Suprapubic skin (tissue), 4 donors: ENCODE results near the gene SF3A2.

Experiments used
- EP300 ChIP-seq: sonication (generic); formaldehyde crosslinking; IDR thresholded peaks from one replicate; pipeline ENCODE4 v1.6.1; 2017; ENCODE audit warnings: antibody characterized with exemption
- POLR2A ChIP-seq, 2 donors: fragments of 450-650 bp; IDR thresholded peaks; one replicate each; pipeline ENCODE4 v1.6.1; 2017; ENCODE audit warnings: antibody characterized with exemption in 2 of 2, mild to moderate bottlenecking in 2 of 2, moderate library complexity in 2 of 2
- POLR2AphosphoS5 ChIP-seq, 3 donors: sonication (generic); formaldehyde crosslinking; IDR thresholded peaks; one replicate each; pipeline ENCODE4 v1.6.1; 2017; ENCODE audit warnings: antibody characterized with exemption in 3 of 3
- TF ChIP-seq, protein P1 (sequence below), 2 donors: fragments of 200-600 bp in 1 of 2; fragments of 450-650 bp in 1 of 2; sonication (generic) in 1 of 2; IDR thresholded peaks; one replicate each; pipeline ENCODE4 v1.5.1; 2016 to 2019; ENCODE audit warnings: antibody characterized with exemption in 2 of 2, mild to moderate bottlenecking in 1 of 2, moderate library complexity in 1 of 2

DNA sequence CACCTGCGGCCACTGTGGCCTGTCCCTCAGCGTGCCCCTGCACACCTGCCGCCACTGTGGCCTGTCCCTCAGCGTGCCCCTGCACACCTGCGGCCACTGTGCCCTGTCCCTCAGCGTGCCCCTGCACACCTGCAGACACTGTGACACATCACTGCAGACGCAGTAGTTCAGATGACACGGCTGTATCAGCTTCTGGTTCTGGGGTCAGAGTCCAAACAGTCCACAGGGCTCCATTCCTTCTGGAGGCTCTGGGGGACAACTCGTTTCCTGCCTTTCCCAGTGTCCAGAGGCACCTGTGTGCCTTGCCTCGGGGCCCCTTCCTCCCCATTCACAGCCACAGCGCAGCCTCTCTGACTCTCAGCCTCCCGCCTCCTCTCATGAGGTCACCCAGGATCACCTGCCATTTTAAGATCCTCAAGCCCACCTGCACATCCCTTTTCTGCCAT lies 5.5 kb downstream of the SF3A2 start:
- TF ChIP-seq, protein P1, sequence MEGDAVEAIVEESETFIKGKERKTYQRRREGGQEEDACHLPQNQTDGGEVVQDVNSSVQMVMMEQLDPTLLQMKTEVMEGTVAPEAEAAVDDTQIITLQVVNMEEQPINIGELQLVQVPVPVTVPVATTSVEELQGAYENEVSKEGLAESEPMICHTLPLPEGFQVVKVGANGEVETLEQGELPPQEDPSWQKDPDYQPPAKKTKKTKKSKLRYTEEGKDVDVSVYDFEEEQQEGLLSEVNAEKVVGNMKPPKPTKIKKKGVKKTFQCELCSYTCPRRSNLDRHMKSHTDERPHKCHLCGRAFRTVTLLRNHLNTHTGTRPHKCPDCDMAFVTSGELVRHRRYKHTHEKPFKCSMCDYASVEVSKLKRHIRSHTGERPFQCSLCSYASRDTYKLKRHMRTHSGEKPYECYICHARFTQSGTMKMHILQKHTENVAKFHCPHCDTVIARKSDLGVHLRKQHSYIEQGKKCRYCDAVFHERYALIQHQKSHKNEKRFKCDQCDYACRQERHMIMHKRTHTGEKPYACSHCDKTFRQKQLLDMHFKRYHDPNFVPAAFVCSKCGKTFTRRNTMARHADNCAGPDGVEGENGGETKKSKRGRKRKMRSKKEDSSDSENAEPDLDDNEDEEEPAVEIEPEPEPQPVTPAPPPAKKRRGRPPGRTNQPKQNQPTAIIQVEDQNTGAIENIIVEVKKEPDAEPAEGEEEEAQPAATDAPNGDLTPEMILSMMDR (IDR thresholded peaks at IDR 0.05) = no peak
- TF ChIP-seq EP300 (no peak), POLR2AphosphoS5 (IDR thresholded peaks at IDR 0.05) (no peak), POLR2A (IDR thresholded peaks at IDR 0.05) (no peak)
